Heart left ventricle (tissue), 16 donors: Measurements from ENCODE around the gene ANAPC2. TPM values are rescaled to one million over a fixed set of nuclear protein-coding genes. Genes with fewer than 3 reads are reported as not detected.

Source experiments
- ATAC-seq, 4 donors: fragments of 200-7000 bp; cut with Tn5 transposase; one replicate each; pipeline ENCODE4 v1.9.1; 2020 to 2022; ENCODE audit warnings: moderate library complexity in 4 of 4, mild to moderate bottlenecking in 3 of 4, moderate number of reproducible peaks in 1 of 4
- DNase-seq, 5 donors: peaks; one replicate each; pipeline ENCODE4 v3.0.0-alpha.2; 2020
- H3K27ac ChIP-seq, 12 donors: fragments of 200-600 bp; sonication (generic) in 4 of 12; one replicate each; pipeline versions ENCODE4 v1.5.0 to v1.8.0; 2016 to 2022; ENCODE audit warnings: mild to moderate bottlenecking in 2 of 12
- H3K27me3 ChIP-seq, 9 donors: fragments of 200-600 bp; sonication (generic) in 2 of 9; one replicate each; pipeline versions ENCODE4 v1.5.1 to v1.8.0; 2016 to 2022; ENCODE audit warnings: mild to moderate bottlenecking in 3 of 9
- H3K36me3 ChIP-seq, 9 donors: fragments of 200-600 bp; sonication (generic) in 2 of 9; one replicate each; pipeline versions ENCODE4 v1.5.0 to v1.8.0; 2018 to 2022; ENCODE audit warnings: mild to moderate bottlenecking in 2 of 9
- H3K4me1 ChIP-seq, 12 donors: fragments of 200-600 bp; sonication (generic) in 4 of 12; one replicate each; pipeline versions ENCODE4 v1.5.0 to v1.8.0; 2016 to 2022; ENCODE audit warnings: mild to moderate bottlenecking in 3 of 12
- H3K4me3 ChIP-seq, 12 donors: fragments of 200-600 bp; sonication (generic) in 4 of 12; one replicate each; pipeline versions ENCODE4 v1.5.0 to v1.8.0; 2017 to 2022; ENCODE audit warnings: mild to moderate bottlenecking in 9 of 12, moderate library complexity in 4 of 12
- H3K9me3 ChIP-seq, 12 donors: fragments of 200-600 bp; sonication (generic) in 4 of 12; one replicate each; pipeline versions ENCODE4 v1.5.0 to v1.8.0; 2016 to 2022; ENCODE audit warnings: mild to moderate bottlenecking in 1 of 12
- POLR2A ChIP-seq, 2 donors: fragments of 450-650 bp; IDR thresholded peaks; one replicate each; pipeline ENCODE4 v1.6.1; 2017; ENCODE audit warnings: antibody characterized with exemption in 2 of 2, mild to moderate bottlenecking in 2 of 2, moderate library complexity in 2 of 2
- WGBS, 4 donors: extraction: QIAGEN DNeasy Blood & Tissue Kit in 2 of 4; methylation state at CpG; one replicate each; pipeline versions ENCODE4 v1.1.5 to v1.1.7; 2013 to 2018; 5-methylcytosine and 5-hydroxymethylcytosine counted together
- intact Hi-C, 10 donors: fragments of 100-400 bp; cut with DNase I; formaldehyde crosslinking; loops; one replicate each; pipeline versions ENCODE4 v1.11.1 to v1.14.2; 2022
- polyA plus RNA-seq, 2 donors: library from polyadenylated mRNA; stranded (reverse); fragments of 200-250 nt; gene quantifications; one replicate each; pipeline ENCODE4 v1.2.3, GENCODE V29; 2013
- total RNA-seq, 9 donors: library from RNA; depleted of rRNA in 2 of 9; stranded (reverse); fragments of >200 nt in 2 of 9; fragmentation: NEBNext Ultra II Directional in 3 of 9; extraction: Animal tissue kit (Norgen Biotek cat#: 25700) in 3 of 9; gene quantifications; one replicate each; pipeline versions ENCODE4 v1.1.0 to v1.2.4, GENCODE V29; 2016 to 2023
- TF ChIP-seq, protein P1 (sequence below), 12 donors: fragments of 200-600 bp; sonication (generic) in 4 of 12; IDR thresholded peaks; one replicate each; pipeline versions ENCODE4 v1.5.0 to v1.8.0; 2018 to 2022; ENCODE audit warnings: antibody characterized with exemption in 12 of 12, mild to moderate bottlenecking in 5 of 12
- donor health status: ischemic (EF 13 %, LVEDD 7.1; RV severe dilation, severe dysfunction).
- donor health status: healthy with polysubstance abuse.
- donor health status: DM: no; HTN: yes; CAD: no.
- donor health status: DM: no; HTN: no; CAD: no.
- donor health status: ischemic (EF 25% LVEDD 6.9; RV normal size, moderate dysfunction).
- donor health status: ischemic (EF 25% LVEDD 5.7; RV mildly dilated, moderate dysfunction).
- donor health status: healthy.
- donor health status: DM: yes; HTN: yes; CAD: no.
- donor health status: ischemic (EF 35%, LVEDD 5.7; RV mildly dilated, moderate dysfunction).
- donor health status: nonischemic (EF 11% LVEDD 7.7; RV severe dilation, severe dysfunction).
- donor health status: DM: yes; HTN: yes; CAD: no.
- donor health status: PGD.
- donor health status: ischemic (EF 29% LVEDD 5.4; RV normal size, mild dysfunction).
- donor health status: nonischemic (EF 23%, LVEDD 6.1; RV moderate dilation, normal function).

Gene ANAPC2
- total and polyA plus RNA-seq, 11 donors: 14.3 to 35.9 (median 28.9) TPM

DNA sequence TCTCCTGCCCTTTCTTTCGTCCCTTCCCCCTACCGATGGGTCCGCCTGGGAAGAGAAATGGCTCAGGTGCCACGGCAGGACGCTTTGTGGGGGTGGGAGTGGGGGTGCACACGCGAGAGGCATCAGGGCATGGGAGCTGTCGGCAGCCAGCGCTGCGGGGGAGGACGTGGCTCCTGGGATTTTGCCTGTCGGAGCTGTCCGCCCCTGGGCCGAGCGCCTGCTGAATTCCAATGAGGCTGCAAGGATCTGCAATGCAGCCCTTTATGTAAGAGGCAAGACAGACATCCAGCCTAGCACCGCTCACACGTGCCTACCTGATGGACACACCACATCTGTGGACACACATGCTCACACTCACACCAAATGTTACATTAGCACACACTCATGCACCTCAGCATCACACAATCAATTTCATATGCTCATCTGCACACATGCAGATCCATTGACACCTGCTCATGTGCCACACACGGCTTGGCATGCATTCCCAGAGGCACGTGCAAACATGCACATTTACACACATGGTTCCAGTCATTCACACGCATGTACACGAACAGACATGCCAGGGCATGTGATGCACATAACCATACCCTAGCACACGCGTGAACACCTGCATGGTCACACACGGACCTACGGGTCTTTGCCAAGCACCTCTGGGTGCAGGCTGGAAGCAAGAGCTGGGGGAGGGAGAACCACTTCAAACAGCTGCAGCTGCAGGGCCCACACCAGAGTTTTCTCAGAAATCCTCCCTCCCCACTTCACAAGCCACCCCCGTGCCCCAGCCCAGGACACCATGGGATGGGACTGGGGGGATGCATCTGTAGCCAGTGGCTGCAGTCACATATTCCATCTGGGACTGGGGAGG is 48.0 kb downstream of the ANAPC2 start:
- peaks cover 24 to 89% (median 76%) of the 10 kb centered on the region in 9 donors for H3K27me3 ChIP-seq
- DNase-seq (no peak), ATAC-seq (no peak)
- WGBS, 4 donors: 53 to 72% (median 58%) methylated on average over 14 to 26 of the region's 26 CpGs
- intact Hi-C loops: loop anchor here in 1 of 10 donors (10.0 kb wide), 1 partner anchor 364 kb away; no protein-coding TSS in a partner anchor
- no peak overlapping the region for H3K4me3 ChIP-seq
- no peaks in the 10 kb centered on the region for H3K36me3 ChIP-seq
- TF ChIP-seq POLR2A (IDR thresholded peaks at IDR 0.05): no peak
- TF ChIP-seq, protein P1, sequence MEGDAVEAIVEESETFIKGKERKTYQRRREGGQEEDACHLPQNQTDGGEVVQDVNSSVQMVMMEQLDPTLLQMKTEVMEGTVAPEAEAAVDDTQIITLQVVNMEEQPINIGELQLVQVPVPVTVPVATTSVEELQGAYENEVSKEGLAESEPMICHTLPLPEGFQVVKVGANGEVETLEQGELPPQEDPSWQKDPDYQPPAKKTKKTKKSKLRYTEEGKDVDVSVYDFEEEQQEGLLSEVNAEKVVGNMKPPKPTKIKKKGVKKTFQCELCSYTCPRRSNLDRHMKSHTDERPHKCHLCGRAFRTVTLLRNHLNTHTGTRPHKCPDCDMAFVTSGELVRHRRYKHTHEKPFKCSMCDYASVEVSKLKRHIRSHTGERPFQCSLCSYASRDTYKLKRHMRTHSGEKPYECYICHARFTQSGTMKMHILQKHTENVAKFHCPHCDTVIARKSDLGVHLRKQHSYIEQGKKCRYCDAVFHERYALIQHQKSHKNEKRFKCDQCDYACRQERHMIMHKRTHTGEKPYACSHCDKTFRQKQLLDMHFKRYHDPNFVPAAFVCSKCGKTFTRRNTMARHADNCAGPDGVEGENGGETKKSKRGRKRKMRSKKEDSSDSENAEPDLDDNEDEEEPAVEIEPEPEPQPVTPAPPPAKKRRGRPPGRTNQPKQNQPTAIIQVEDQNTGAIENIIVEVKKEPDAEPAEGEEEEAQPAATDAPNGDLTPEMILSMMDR (IDR thresholded peaks at IDR 0.05): no peak
- no peak overlapping the region for H3K27ac ChIP-seq
- peaks cover 0 to 14% (median 1%) of the 10 kb centered on the region in 12 donors for H3K4me1 ChIP-seq
- no peaks in the 10 kb centered on the region for H3K9me3 ChIP-seq

DNA sequence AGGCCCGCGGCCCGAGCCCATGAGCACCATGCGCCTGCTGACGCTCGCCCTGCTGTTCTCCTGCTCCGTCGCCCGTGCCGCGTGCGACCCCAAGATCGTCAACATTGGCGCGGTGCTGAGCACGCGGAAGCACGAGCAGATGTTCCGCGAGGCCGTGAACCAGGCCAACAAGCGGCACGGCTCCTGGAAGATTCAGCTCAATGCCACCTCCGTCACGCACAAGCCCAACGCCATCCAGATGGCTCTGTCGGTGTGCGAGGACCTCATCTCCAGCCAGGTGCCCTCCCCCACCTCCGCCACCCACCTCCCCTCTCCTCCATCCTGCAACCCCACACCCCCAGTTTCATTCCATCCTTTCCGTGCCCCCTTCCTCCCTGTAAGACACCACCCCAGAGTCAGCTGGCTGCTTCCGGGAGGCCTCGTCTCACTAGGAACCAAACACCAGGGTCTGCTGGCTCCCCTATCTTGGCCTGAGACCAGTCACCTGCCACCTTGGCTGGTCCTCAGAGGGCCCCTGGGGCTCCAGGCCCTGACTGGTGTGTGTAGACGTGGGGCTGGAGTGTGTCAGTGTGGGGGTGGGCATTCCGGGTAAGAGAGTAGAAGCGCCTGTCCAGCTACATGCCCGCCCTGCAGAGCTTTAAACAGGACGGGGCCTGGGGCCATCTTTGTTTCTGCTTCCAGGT is 48.8 kb downstream of the ANAPC2 start:
- Histone ChIP-seq H3K27me3 (peaks cover 27 to 96% (median 76%) of the 10 kb centered on the region in 9 donors), H3K36me3 (no peaks in the 10 kb centered on the region), H3K9me3 (no peaks in the 10 kb centered on the region), H3K4me1 (peaks cover 0 to 14% (median 1%) of the 10 kb centered on the region in 12 donors), H3K4me3 (no peak overlapping the region), H3K27ac (no peak overlapping the region)
- no peak for DNase-seq
- intact Hi-C loops: loop anchor here in 2 of 10 donors (5.0 to 10.0 kb wide), 2 partner anchors 48 to 365 kb away; partner anchors contain the start of genes ANAPC2 (in 1 of the 2) and SSNA1 (in 1 of the 2)
- 29 to 56% (median 36%) methylated on average over 20 to 37 of the region's 37 CpGs for WGBS, 4 donors
- TF ChIP-seq, protein P1 (IDR thresholded peaks at IDR 0.05): no peak
- no peak for TF ChIP-seq POLR2A (IDR thresholded peaks at IDR 0.05)
- ATAC-seq: no peak

DNA sequence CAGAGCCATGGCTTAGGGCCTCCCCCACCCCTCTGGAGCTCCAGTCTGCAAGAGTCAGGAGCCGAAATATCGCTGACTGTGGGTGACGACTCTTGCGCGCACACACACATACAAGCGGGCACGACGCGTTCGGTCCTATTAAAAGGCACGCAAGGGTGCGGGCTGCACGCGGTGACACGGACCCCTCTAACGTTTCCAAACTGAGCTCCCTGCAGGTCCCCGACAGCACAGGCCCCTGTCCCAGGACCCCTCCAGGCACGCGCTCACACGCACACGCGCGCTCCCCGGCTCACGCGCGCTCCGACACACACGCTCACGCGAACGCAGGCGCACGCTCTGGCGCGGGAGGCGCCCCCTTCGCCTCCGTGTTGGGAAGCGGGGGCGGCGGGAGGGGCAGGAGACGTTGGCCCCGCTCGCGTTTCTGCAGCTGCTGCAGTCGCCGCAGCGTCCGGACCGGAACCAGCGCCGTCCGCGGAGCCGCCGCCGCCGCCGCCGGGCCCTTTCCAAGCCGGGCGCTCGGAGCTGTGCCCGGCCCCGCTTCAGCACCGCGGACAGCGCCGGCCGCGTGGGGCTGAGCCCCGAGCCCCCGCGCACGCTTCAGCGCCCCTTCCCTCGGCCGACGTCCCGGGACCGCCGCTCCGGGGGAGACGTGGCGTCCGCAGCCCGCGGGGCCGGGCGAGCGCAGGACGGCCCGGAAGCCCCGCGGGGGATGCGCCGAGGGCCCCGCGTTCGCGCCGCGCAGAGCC is 49.5 kb downstream of the ANAPC2 start, which contains the start of gene GRIN1:
Gene GRIN1 (plus strand): TSS at position 433 of the 746 bp plus-strand sequence. CDS start 333 bp downstream, outside the sequence.
- Histone ChIP-seq H3K9me3 (no peaks in the 10 kb centered on the region), H3K27ac (no peak within 1 kb of the TSS), H3K27me3 (peaks cover 25 to 96% (median 75%) of the 10 kb centered on the region in 9 donors), H3K4me3 (peak within 1 kb of the TSS in 6 of 12 donors; percentile 8 to 37 (median 24)), H3K36me3 (no peaks in the 10 kb centered on the region), H3K4me1 (peaks cover 0 to 14% (median 1%) of the 10 kb centered on the region in 12 donors)
- ATAC-seq (peak in 3 of 4 donors; percentile 54 to 84 (median 71)), DNase-seq (no peak)
- intact Hi-C loops: loop anchor here in 1 of 10 donors (5.0 kb wide), 1 partner anchor 48 kb away; the partner anchor contains the start of genes ANAPC2 and SSNA1
- no peak for TF ChIP-seq POLR2A (IDR thresholded peaks at IDR 0.05)
- TF ChIP-seq, protein P1 (IDR thresholded peaks at IDR 0.05): no peak
- 6 to 11% (median 7%) methylated on average over 21 to 104 of the region's 104 CpGs for WGBS, 4 donors
